ENCODE measurements around the gene CELA3B. TPM values are rescaled to one million over a fixed set of nuclear protein-coding genes. Genes with fewer than 3 reads are reported as not detected.
"Not testable (repeated sequence)": the region's sequence is repeated elsewhere in the genome, so short reads cannot be mapped to it uniquely, and the experiment has no call there.

CELA3B gene
- total RNA-seq, 2 experiments from 2014 or later, result not detected

- peaks cover 59% of the 10 kb centered on the region for H3K4me1 Mint-ChIP-seq (ENCODE audit: low read depth)
- no peaks in the 10 kb centered on the region for H3K27me3 Mint-ChIP-seq (ENCODE audit: low read depth)
- H3K9me3 Mint-ChIP-seq, result peaks cover 1% of the 10 kb centered on the region
- peak; percentile 74 for DNase-seq
- peaks cover 2% of the 10 kb centered on the region for H3K36me3 Mint-ChIP-seq (ENCODE audit: low read depth)
- H3K27ac Mint-ChIP-seq, result peak overlapping the region; percentile 84
- intact Hi-C loops (cut with micrococcal nuclease), result loop anchor here (1.0 to 5.0 kb wide), 3 partner anchors 8 to 1586 kb away; no protein-coding TSS in a partner anchor
- peak overlapping the region; percentile 56 for H3K4me3 Mint-ChIP-seq
- CTCF ChIA-PET, result interaction anchor here (1.0 to 5.2 kb wide), 3 partner anchors 8 to 25 kb away, joined by 3 to 27 read pairs (median 13); no protein-coding TSS in a partner anchor
Measured at GRCh38 chr1:22031214-22031962, 54.6 kb downstream of the CELA3B start.

- peaks cover 55% of the 10 kb centered on the region for H3K4me1 Mint-ChIP-seq (ENCODE audit: low read depth)
- H3K4me3 Mint-ChIP-seq, result not testable (repeated sequence)
Measured at GRCh38 chr1:22034834-22035233, 58.0 kb downstream of the CELA3B start.

GRCh38 chr1:22037520-22037919, 60.7 kb downstream of the CELA3B start:
- H3K4me3 Mint-ChIP-seq, result no peak overlapping the region
- H3K4me1 Mint-ChIP-seq (ENCODE audit: low read depth), result peaks cover 44% of the 10 kb centered on the region
- H3K27me3 Mint-ChIP-seq (ENCODE audit: low read depth), result no peaks in the 10 kb centered on the region
- no peak for DNase-seq
- peak overlapping the region; percentile 97 for H3K27ac Mint-ChIP-seq
- CTCF ChIA-PET, result interaction anchor here (1.0 to 3.2 kb wide), 2 partner anchors 8 to 15 kb away, joined by 3 to 27 read pairs; no protein-coding TSS in a partner anchor
- H3K9me3 Mint-ChIP-seq, result no peaks in the 10 kb centered on the region
- intact Hi-C loops (cut with micrococcal nuclease), result no loop called here
- H3K36me3 Mint-ChIP-seq (ENCODE audit: low read depth), result no peaks in the 10 kb centered on the region

More at GRCh38 chr1:22034834-22035233, 58.0 kb downstream of the CELA3B start:
- H3K36me3 Mint-ChIP-seq (ENCODE audit: low read depth); H3K27me3 Mint-ChIP-seq (ENCODE audit: low read depth); H3K9me3 Mint-ChIP-seq; DNase-seq; H3K27ac Mint-ChIP-seq: not testable (repeated sequence)
- intact Hi-C loops (cut with micrococcal nuclease), result loop anchor here (5.0 kb wide), 1 partner anchor 1582 kb away; no protein-coding TSS in a partner anchor
- CTCF ChIA-PET, result interaction anchor here (1.7 kb wide), 1 partner anchor 10 kb away, joined by 5 read pairs; no protein-coding TSS in a partner anchor

- peak overlapping the region; percentile 97 for H3K27ac Mint-ChIP-seq
Measured at GRCh38 chr1:22038036-22038435, 61.2 kb downstream of the CELA3B start.

More at GRCh38 chr1:22038036-22038435, 61.2 kb downstream of the CELA3B start:
- no peak for DNase-seq
- intact Hi-C loops (cut with micrococcal nuclease), result no loop called here
- no peaks in the 10 kb centered on the region for H3K9me3 Mint-ChIP-seq
- no peaks in the 10 kb centered on the region for H3K36me3 Mint-ChIP-seq (ENCODE audit: low read depth)
- H3K27me3 Mint-ChIP-seq (ENCODE audit: low read depth), result no peaks in the 10 kb centered on the region
- CTCF ChIA-PET, result interaction anchor here (1.0 to 3.2 kb wide), 3 partner anchors 9 to 15 kb away, joined by 3 to 27 read pairs (median 11); no protein-coding TSS in a partner anchor
- H3K4me1 Mint-ChIP-seq (ENCODE audit: low read depth), result peaks cover 45% of the 10 kb centered on the region
- H3K4me3 Mint-ChIP-seq, result no peak overlapping the region

Other genes starting within 250 kb of the CELA3B start
- gene USP48, start 193.9 kb upstream of the CELA3B start, total RNA-seq, result 10 to 100 TPM; 89.9 to 93.4 TPM
- gene LDLRAD2, start 164.8 kb upstream of the CELA3B start, total RNA-seq, result not detected
- gene HSPG2, start 39.7 kb upstream of the CELA3B start, total RNA-seq, result 1 to 10 TPM; 4.5 to 4.9 TPM
- not detected for gene CELA3A, start 24.6 kb downstream of the CELA3B start, total RNA-seq
- 100 to 1,000 TPM; 318 to 322 TPM for gene CDC42, start 75.7 kb downstream of the CELA3B start, total RNA-seq
- gene WNT4, start 166.1 kb downstream of the CELA3B start, total RNA-seq, result not detected

Measured in activated naive CD4-positive, alpha-beta T cell treated with anti-CD3 and anti-CD28 coated beads for 36 hours (primary cell).